ENCODE data around the gene SLX4IP.
A peak's percentile ranks its signal among the peaks of the same experiment; 100 is the strongest.

SLX4IP gene

DNA sequence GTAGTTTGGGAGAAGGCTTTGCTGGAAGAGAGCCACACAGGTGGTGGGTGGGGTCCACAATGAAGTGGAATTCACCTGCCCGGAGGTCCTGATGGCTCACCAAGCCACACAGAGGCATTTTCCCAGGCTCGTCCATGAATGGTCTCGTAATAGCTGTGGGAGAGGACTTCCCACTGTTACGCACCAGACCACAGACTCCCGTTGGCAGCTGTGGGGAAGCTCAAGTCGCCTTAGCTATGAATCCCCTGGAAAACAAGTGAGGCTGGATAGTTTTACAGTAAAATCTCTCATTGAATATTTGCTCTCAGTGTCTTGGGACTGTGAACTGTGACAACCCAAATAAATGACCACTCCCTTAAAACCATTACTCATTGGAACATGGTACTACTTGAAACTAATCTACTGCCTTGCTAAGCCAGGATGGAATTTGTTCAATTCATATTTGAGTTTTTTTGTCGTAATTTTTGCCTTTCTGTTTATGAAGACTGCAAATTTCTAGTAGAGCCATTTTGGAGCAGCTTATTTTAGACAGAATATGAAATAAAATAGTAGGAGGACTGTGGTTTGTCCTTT, 159.3 kb downstream of the SLX4IP start:
- POLR2A ChIA-PET: no interaction called here
- no peak overlapping the region for H3K4me3 ChIP-seq (ENCODE audit: low read depth, low read length)
- H3K27ac ChIP-seq (ENCODE audit: extremely low read depth, low read depth, low read length): no peak overlapping the region
- no peaks in the 10 kb centered on the region for H3K9me3 ChIP-seq (ENCODE audit: control insufficient read depth, insufficient read depth, low read depth, low read length)
- peaks cover 12% of the 10 kb centered on the region for H3K4me1 ChIP-seq (ENCODE audit: control insufficient read depth, insufficient read depth, low read length)
- no peak for TF ChIP-seq GLI4 (tag by site-specific recombination; IDR thresholded peaks at IDR 0.05)
- peak; percentile 54 for TF ChIP-seq ZIC2 (tag by site-specific recombination; IDR thresholded peaks at IDR 0.05)
- no peak for TF ChIP-seq ZNF354C (tag by site-specific recombination; IDR thresholded peaks at IDR 0.05; ENCODE audit: borderline replicate concordance, low read depth)
- TF ChIP-seq KLF7 (tag by site-specific recombination; IDR thresholded peaks at IDR 0.05; ENCODE audit: borderline replicate concordance): no peak
- TF ChIP-seq ZNF274 (IDR thresholded peaks at IDR 0.05; ENCODE audit: low read length): no peak
- no peak for TF ChIP-seq ZNF274 (tag by site-specific recombination; IDR thresholded peaks at IDR 0.05; ENCODE audit: borderline replicate concordance)
- TF ChIP-seq ZBTB21 (tag by site-specific recombination; IDR thresholded peaks at IDR 0.05): no peak
- TF ChIP-seq, protein P1, sequence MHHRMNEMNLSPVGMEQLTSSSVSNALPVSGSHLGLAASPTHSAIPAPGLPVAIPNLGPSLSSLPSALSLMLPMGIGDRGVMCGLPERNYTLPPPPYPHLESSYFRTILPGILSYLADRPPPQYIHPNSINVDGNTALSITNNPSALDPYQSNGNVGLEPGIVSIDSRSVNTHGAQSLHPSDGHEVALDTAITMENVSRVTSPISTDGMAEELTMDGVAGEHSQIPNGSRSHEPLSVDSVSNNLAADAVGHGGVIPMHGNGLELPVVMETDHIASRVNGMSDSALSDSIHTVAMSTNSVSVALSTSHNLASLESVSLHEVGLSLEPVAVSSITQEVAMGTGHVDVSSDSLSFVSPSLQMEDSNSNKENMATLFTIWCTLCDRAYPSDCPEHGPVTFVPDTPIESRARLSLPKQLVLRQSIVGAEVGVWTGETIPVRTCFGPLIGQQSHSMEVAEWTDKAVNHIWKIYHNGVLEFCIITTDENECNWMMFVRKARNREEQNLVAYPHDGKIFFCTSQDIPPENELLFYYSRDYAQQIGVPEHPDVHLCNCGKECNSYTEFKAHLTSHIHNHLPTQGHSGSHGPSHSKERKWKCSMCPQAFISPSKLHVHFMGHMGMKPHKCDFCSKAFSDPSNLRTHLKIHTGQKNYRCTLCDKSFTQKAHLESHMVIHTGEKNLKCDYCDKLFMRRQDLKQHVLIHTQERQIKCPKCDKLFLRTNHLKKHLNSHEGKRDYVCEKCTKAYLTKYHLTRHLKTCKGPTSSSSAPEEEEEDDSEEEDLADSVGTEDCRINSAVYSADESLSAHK (tag by site-specific recombination; IDR thresholded peaks at IDR 0.05): peak; percentile 82
- no peak for TF ChIP-seq ZNF521 (tag by site-specific recombination; IDR thresholded peaks at IDR 0.05)
- H3K36me3 ChIP-seq (ENCODE audit: control insufficient read depth in 2 of 2, insufficient read depth in 1 of 2, low read length in 2 of 2): no peaks in the 10 kb centered on the region
- CTCF ChIA-PET: interaction anchor here (1.1 kb wide), 1 partner anchor 12 kb away, joined by 5 read pairs; no protein-coding TSS in a partner anchor

DNA sequence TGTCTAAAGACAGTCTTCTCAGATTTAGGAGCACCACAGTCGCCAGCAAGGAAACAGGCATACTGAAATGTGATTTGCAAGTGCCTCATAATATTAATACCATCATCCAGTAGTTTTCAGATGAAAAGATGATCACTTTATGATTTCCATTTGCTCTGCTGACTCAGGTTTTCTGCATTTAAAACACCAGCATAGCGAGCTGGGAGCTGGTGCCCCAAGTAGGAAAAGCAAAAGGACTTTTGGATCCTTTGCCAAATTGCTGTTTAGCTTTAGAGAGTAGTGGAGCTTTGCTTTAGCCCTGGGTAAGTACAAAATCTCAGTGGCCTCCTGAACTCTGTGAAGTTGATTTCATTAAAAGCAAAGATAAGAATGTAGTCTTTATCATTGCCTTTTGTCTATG, 160.2 kb downstream of the SLX4IP start:
- ChIA-PET CTCF (interaction anchor here (0.6 to 1.3 kb wide), 3 partner anchors 13 to 35 kb away, joined by 3 to 5 read pairs (median 5); no protein-coding TSS in a partner anchor), POLR2A (no interaction called here)
- Histone ChIP-seq H3K36me3 (ENCODE audit: control insufficient read depth in 2 of 2, insufficient read depth in 1 of 2, low read length in 2 of 2) (no peaks in the 10 kb centered on the region), H3K4me3 (ENCODE audit: low read depth, low read length) (no peak overlapping the region), H3K27ac (ENCODE audit: extremely low read depth, low read depth, low read length) (no peak overlapping the region), H3K4me1 (ENCODE audit: control insufficient read depth, insufficient read depth, low read length) (peaks cover 12% of the 10 kb centered on the region), H3K9me3 (ENCODE audit: control insufficient read depth, insufficient read depth, low read depth, low read length) (no peaks in the 10 kb centered on the region)
- TF ChIP-seq ZBTB8A (tag by site-specific recombination; IDR thresholded peaks at IDR 0.05) (no peak), BCL11B (tag by site-specific recombination; IDR thresholded peaks at IDR 0.05; ENCODE audit: low read depth) (no peak), KLF1 (tag by site-specific recombination; IDR thresholded peaks at IDR 0.05) (no peak), CTCF (tag by site-specific recombination; IDR thresholded peaks at IDR 0.05) (no peak)
- TF ChIP-seq, protein P2, sequence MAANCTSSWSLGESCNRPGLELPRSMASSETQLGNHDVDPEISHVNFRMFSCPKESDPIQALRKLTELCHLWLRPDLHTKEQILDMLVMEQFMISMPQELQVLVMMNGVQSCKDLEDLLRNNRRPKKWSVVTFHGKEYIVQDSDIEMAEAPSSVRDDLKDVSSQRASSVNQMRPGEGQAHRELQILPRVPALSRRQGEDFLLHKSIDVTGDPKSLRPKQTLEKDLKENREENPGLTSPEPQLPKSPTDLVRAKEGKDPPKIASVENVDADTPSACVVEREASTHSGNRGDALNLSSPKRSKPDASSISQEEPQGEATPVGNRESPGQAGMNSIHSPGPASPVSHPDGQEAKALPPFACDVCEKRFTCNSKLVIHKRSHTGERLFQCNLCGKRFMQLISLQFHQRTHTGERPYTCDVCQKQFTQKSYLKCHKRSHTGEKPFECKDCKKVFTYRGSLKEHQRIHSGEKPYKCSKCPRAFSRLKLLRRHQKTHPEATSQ (tag by site-specific recombination; IDR thresholded peaks at IDR 0.05): no peak

GRCh38 chr20:10595985-10596384, 160.9 kb downstream of the SLX4IP start:
- CTCF ChIA-PET: interaction anchor here (1.3 kb wide), 1 partner anchor 19 kb away, joined by 3 read pairs; no protein-coding TSS in a partner anchor
- TF ChIP-seq ZBTB48 (tag by site-specific recombination; IDR thresholded peaks at IDR 0.05) (no peak), ZNF24 (tag by site-specific recombination; IDR thresholded peaks at IDR 0.05) (no peak), GLI2 (tag by site-specific recombination; IDR thresholded peaks at IDR 0.05; ENCODE audit: borderline replicate concordance, low read depth) (no peak), ZNF624 (tag by site-specific recombination; IDR thresholded peaks at IDR 0.05) (no peak), MEIS1 (CRISPR knock-in tag; IDR thresholded peaks at IDR 0.05; ENCODE audit: borderline replicate concordance) (no peak), ZNF76 (tag by site-specific recombination; IDR thresholded peaks at IDR 0.05; ENCODE audit: borderline replicate concordance, low read depth) (no peak), ZFP41 (tag by site-specific recombination; IDR thresholded peaks at IDR 0.05; ENCODE audit: borderline replicate concordance) (no peak)
- TF ChIP-seq, protein P3, sequence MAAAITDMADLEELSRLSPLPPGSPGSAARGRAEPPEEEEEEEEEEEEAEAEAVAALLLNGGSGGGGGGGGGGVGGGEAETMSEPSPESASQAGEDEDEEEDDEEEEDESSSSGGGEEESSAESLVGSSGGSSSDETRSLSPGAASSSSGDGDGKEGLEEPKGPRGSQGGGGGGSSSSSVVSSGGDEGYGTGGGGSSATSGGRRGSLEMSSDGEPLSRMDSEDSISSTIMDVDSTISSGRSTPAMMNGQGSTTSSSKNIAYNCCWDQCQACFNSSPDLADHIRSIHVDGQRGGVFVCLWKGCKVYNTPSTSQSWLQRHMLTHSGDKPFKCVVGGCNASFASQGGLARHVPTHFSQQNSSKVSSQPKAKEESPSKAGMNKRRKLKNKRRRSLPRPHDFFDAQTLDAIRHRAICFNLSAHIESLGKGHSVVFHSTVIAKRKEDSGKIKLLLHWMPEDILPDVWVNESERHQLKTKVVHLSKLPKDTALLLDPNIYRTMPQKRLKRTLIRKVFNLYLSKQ (tag by site-specific recombination; IDR thresholded peaks at IDR 0.05; ENCODE audit: borderline replicate concordance): no peak
- TF ChIP-seq, protein P4, sequence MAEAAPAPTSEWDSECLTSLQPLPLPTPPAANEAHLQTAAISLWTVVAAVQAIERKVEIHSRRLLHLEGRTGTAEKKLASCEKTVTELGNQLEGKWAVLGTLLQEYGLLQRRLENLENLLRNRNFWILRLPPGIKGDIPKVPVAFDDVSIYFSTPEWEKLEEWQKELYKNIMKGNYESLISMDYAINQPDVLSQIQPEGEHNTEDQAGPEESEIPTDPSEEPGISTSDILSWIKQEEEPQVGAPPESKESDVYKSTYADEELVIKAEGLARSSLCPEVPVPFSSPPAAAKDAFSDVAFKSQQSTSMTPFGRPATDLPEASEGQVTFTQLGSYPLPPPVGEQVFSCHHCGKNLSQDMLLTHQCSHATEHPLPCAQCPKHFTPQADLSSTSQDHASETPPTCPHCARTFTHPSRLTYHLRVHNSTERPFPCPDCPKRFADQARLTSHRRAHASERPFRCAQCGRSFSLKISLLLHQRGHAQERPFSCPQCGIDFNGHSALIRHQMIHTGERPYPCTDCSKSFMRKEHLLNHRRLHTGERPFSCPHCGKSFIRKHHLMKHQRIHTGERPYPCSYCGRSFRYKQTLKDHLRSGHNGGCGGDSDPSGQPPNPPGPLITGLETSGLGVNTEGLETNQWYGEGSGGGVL (tag by site-specific recombination; IDR thresholded peaks at IDR 0.05): no peak

More at GRCh38 chr20:10595985-10596384, 160.9 kb downstream of the SLX4IP start:
- Histone ChIP-seq H3K4me1 (ENCODE audit: control insufficient read depth, insufficient read depth, low read length) (peaks cover 12% of the 10 kb centered on the region), H3K27ac (ENCODE audit: extremely low read depth, low read depth, low read length) (no peak overlapping the region), H3K4me3 (ENCODE audit: low read depth, low read length) (no peak overlapping the region), H3K9me3 (ENCODE audit: control insufficient read depth, insufficient read depth, low read depth, low read length) (no peaks in the 10 kb centered on the region), H3K36me3 (ENCODE audit: control insufficient read depth in 2 of 2, insufficient read depth in 1 of 2, low read length in 2 of 2) (no peaks in the 10 kb centered on the region)
- POLR2A ChIA-PET: no interaction called here

Measured in HEK293 (cell line).